PC-9 (cell line): ENCODE data around the gene ADCY2.

Experiments
- EZH2 ChIP-seq: fragments of 200-600 bp; sonication (generic); IDR thresholded peaks from 2 replicates; pipeline ENCODE4 v1.8.0; 2017; ENCODE audit warnings: antibody characterized with exemption, low read depth
- TF ChIP-seq, protein P1 (sequence below): fragments of 200-600 bp; sonication (generic); conservative IDR thresholded peaks from 2 replicates; pipeline ENCODE4 v1.6.1; 2017; ENCODE audit warnings: mixed run types, antibody characterized with exemption, mild to moderate bottlenecking, moderate library complexity

DNA sequence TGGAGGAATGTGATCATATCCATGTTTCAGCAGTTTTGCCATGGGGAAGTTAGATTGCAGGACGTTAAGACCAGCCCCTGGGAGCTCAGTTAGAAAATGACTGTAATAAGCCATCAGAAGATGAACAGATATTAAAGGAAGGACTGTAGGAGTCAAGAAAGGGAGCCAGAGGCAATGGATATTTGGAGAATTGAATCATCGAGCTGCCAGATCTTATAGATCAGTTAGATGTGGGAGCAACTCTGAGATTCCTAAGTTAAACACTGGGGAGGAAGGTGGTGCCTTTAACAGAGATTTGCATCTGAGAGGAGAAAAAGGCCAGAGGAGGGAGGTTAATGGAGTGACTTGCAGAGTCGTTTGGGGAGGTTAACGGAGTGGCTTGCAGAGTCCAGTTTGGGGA is 96.4 kb downstream of the ADCY2 start:
- TF ChIP-seq, protein P1, sequence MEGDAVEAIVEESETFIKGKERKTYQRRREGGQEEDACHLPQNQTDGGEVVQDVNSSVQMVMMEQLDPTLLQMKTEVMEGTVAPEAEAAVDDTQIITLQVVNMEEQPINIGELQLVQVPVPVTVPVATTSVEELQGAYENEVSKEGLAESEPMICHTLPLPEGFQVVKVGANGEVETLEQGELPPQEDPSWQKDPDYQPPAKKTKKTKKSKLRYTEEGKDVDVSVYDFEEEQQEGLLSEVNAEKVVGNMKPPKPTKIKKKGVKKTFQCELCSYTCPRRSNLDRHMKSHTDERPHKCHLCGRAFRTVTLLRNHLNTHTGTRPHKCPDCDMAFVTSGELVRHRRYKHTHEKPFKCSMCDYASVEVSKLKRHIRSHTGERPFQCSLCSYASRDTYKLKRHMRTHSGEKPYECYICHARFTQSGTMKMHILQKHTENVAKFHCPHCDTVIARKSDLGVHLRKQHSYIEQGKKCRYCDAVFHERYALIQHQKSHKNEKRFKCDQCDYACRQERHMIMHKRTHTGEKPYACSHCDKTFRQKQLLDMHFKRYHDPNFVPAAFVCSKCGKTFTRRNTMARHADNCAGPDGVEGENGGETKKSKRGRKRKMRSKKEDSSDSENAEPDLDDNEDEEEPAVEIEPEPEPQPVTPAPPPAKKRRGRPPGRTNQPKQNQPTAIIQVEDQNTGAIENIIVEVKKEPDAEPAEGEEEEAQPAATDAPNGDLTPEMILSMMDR, result no peak
- no peak for TF ChIP-seq EZH2
